Mesendoderm (in vitro differentiated cells): ENCODE results near the gene DTNB.
A peak's percentile ranks its signal among the peaks of the same experiment; 100 is the strongest.

Experiments used
- DNase-seq: peaks from one replicate; pipeline ENCODE4 v3.0.0; 2013
- H2AK5ac ChIP-seq: 2 replicates; pipeline ENCODE4 v1.6.1; 2013; ENCODE audit warnings: low read length, inconsistent platforms
- H2BK120ac ChIP-seq: 2 replicates; pipeline ENCODE4 v1.6.1; 2013; ENCODE audit warnings: low read depth, mild to moderate bottlenecking, low read length, moderate library complexity, mixed read lengths
- H2BK15ac ChIP-seq: replicated peaks from 2 replicates; pipeline ENCODE4 v1.6.1; 2013; ENCODE audit warnings: low read depth, mild to moderate bottlenecking, moderate library complexity
- H2BK5ac ChIP-seq: 2 replicates; pipeline ENCODE4 v1.6.1; 2013; ENCODE audit warnings: low read length, inconsistent platforms
- H3K18ac ChIP-seq: 2 replicates; pipeline ENCODE4 v1.6.1; 2013; ENCODE audit warnings: mild to moderate bottlenecking, low read length, mixed read lengths
- H3K23ac ChIP-seq: one replicate; pipeline ENCODE4 v1.6.1; 2013; ENCODE audit warnings: low read length
- H3K27ac ChIP-seq: 2 replicates; pipeline ENCODE4 v1.5.1; 2013; ENCODE audit warnings: low read depth, mild to moderate bottlenecking, inconsistent platforms, low read length, moderate library complexity
- H3K27me3 ChIP-seq: 2 replicates; pipeline ENCODE4 v1.6.1; 2013; ENCODE audit warnings: low read length, control low read depth, mild to moderate bottlenecking, inconsistent platforms; ENCODE audit not compliant: insufficient read depth, poor library complexity
- H3K36me3 ChIP-seq: 2 replicates; pipeline ENCODE4 v1.6.1; 2013; ENCODE audit warnings: low read length, inconsistent platforms; ENCODE audit not compliant: control insufficient read depth, insufficient read depth
- H3K4ac ChIP-seq: one replicate; pipeline ENCODE4 v1.6.1; 2013; ENCODE audit warnings: low read depth, mild to moderate bottlenecking, low read length, moderate library complexity
- H3K4me1 ChIP-seq: 2 replicates; pipeline ENCODE4 v1.6.1; 2013; ENCODE audit warnings: low read depth, low read length, inconsistent platforms; ENCODE audit not compliant: control insufficient read depth
- H3K4me2 ChIP-seq: 2 replicates; pipeline ENCODE4 v1.6.1; 2013; ENCODE audit warnings: low read length
- H3K4me3 ChIP-seq: 2 replicates; pipeline ENCODE4 v1.5.1; 2013; ENCODE audit warnings: mild to moderate bottlenecking, low read length
- H3K56ac ChIP-seq: one replicate; pipeline ENCODE4 v1.6.1; 2013; ENCODE audit warnings: low read length
- H3K79me1 ChIP-seq: 2 replicates; pipeline ENCODE4 v1.6.1; 2013; ENCODE audit warnings: low read length, inconsistent platforms
- H3K79me2 ChIP-seq: 2 replicates; pipeline ENCODE4 v1.6.1; 2013; ENCODE audit warnings: mild to moderate bottlenecking, low read length; ENCODE audit not compliant: control insufficient read depth, insufficient read depth
- H3K9ac ChIP-seq: 2 replicates; pipeline ENCODE4 v1.6.1; 2013; ENCODE audit warnings: low read length, inconsistent platforms
- H4K5ac ChIP-seq: one replicate; pipeline ENCODE4 v1.6.1; 2013; ENCODE audit warnings: low read length
- H4K8ac ChIP-seq: one replicate; pipeline ENCODE4 v1.6.1; 2013; ENCODE audit warnings: low read depth, mild to moderate bottlenecking, control low read depth, low read length, moderate library complexity
- WGBS: extraction: QIAGEN DNeasy Blood & Tissue Kit; methylation state at CpG from one replicate; pipeline ENCODE4 v1.1.7; 2013; ENCODE audit warnings: low lambda C conversion rate, missing lambda C conversion rate; ENCODE audit not compliant: insufficient coverage; ENCODE audit errors: extremely low coverage; 5-methylcytosine and 5-hydroxymethylcytosine counted together

Gene DTNB

DNA sequence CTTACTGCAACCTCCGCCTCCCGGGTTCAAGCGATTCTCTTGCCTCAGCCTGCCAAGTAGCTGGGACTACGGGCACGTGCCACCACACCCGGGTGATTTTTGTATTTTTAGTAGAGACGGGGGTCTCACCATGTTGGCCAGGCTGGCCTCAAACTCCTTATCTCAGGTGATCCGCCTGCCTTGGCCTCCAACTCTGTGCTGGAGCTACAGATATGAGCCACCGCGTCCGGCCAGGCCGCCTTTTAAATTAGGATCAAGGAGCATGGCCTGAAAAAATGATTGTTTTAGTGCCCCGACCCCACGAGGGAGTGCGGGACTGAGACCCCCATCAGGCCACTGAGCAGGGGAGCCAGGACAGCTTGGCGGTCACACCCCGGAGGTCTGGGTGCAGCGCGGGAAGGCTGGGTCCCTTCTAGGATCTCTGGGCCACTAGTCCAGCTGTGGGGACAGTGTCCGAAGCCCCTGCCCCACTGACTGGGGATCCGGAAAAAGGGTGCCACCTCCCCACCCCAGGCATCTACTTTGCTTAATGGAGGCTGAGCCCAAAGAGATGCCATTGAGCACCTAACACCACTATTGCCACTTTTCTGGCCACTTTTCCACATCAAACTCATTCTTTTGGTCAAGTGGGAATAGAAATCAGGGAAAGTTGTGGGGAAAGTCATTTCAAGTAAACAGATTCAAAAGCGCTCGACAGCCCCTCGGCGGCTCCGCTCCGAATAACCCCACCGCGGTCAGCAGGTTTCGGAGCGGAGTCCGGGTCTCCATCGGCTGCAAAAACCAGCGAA is 311.9 kb downstream of the DTNB start:
- DNase-seq, result no peak

DNA sequence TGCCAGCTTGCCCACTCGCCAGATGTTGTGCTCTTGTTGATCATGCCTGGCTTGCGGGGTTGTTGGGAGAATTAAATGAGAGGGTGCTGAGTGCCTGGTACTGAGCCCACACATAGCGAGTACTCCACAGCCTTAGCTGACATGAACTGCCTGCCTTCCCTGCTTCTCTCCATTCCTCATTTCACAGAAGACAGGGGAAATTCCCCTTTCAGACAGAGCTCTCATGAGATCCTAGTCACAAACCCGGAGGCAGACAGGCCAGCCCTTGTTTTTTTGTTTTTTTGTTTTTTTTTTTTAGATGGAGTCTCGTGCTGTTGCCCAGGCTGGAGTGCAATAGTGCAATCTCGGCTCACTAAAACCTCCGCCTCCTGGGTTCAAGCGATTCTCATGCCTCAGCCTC is 314.5 kb downstream of the DTNB start:
- H3K36me3 ChIP-seq, result no peaks in the 10 kb centered on the region
- no peak overlapping the region for H2BK5ac ChIP-seq
- H3K4ac ChIP-seq, result no peak overlapping the region
- H3K4me2 ChIP-seq, result no peak overlapping the region
- peaks cover 3% of the 10 kb centered on the region for H3K4me1 ChIP-seq
- no peaks in the 10 kb centered on the region for H3K79me1 ChIP-seq
- H3K56ac ChIP-seq, result no peak overlapping the region
- no peak overlapping the region for H3K18ac ChIP-seq
- H2BK15ac ChIP-seq, result no peak overlapping the region
- H2AK5ac ChIP-seq, result no peak overlapping the region
- H3K23ac ChIP-seq, result no peak overlapping the region
- no peak overlapping the region for H3K27ac ChIP-seq
- H3K9ac ChIP-seq, result no peak overlapping the region
- no peak overlapping the region for H2BK120ac ChIP-seq
- no peak overlapping the region for H4K5ac ChIP-seq
- H4K8ac ChIP-seq, result no peak overlapping the region
- H3K4me3 ChIP-seq, result no peak overlapping the region
- no CpG with 5 or more reads among the region's 8 CpGs for WGBS
- H3K27me3 ChIP-seq, result no peaks in the 10 kb centered on the region
- no peak for DNase-seq
- H3K79me2 ChIP-seq, result no peaks in the 10 kb centered on the region

More for the DNA sequence above, 311.9 kb downstream of the DTNB start:
- no peak overlapping the region for H4K5ac ChIP-seq
- no peak overlapping the region for H2BK15ac ChIP-seq
- no peaks in the 10 kb centered on the region for H3K27me3 ChIP-seq
- H3K36me3 ChIP-seq, result no peaks in the 10 kb centered on the region
- WGBS, result no CpG with 5 or more reads among the region's 34 CpGs
- H3K4me2 ChIP-seq, result peak overlapping the region; percentile 1
- H3K23ac ChIP-seq, result no peak overlapping the region
- H2BK120ac ChIP-seq, result no peak overlapping the region
- H3K27ac ChIP-seq, result no peak overlapping the region
- H3K4me3 ChIP-seq, result no peak overlapping the region
- no peaks in the 10 kb centered on the region for H3K79me2 ChIP-seq
- no peak overlapping the region for H4K8ac ChIP-seq
- no peak overlapping the region for H3K18ac ChIP-seq
- H2BK5ac ChIP-seq, result no peak overlapping the region
- no peak overlapping the region for H3K56ac ChIP-seq
- no peaks in the 10 kb centered on the region for H3K79me1 ChIP-seq
- peaks cover 3% of the 10 kb centered on the region for H3K4me1 ChIP-seq
- H2AK5ac ChIP-seq, result no peak overlapping the region
- H3K9ac ChIP-seq, result no peak overlapping the region
- no peak overlapping the region for H3K4ac ChIP-seq

DNA sequence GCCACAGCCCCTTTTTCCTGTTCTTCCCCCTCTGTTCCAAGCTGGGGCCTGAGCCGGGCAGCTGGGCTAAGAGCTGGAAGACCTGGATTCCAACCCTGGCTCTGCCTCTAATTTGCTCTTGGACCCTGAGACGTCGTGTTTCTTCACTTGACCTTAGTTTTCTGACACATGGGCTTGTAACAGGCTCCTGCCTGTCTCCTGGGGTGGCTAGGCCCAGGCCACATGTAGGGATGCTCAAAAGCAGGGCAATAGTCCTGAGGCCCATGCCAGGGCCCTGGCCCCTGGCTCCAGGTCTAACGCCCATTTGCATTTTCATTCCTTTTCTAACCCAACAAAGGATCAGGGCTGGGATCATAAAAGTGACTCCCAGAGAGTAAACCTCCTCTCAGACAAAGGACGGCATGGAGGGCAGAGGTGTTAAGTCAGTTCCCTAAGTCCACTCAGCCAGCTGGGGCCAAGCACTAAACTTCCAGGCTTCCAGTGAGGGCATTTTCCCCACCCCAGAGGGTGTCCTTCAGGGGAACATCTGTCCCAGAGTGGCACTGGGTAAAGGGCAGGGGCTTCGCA is 315.0 kb downstream of the DTNB start:
- no peak overlapping the region for H2AK5ac ChIP-seq
- no peak overlapping the region for H4K5ac ChIP-seq
- H2BK5ac ChIP-seq, result no peak overlapping the region
- H3K27ac ChIP-seq, result no peak overlapping the region
- no peak overlapping the region for H3K9ac ChIP-seq
- no CpG with 5 or more reads among the region's 6 CpGs for WGBS
- H3K4me1 ChIP-seq, result peaks cover 3% of the 10 kb centered on the region
- H3K79me2 ChIP-seq, result no peaks in the 10 kb centered on the region
- H3K36me3 ChIP-seq, result no peaks in the 10 kb centered on the region
- no peak overlapping the region for H2BK120ac ChIP-seq
- no peak for DNase-seq
- no peak overlapping the region for H2BK15ac ChIP-seq
- H3K4me2 ChIP-seq, result no peak overlapping the region
- H3K27me3 ChIP-seq, result no peaks in the 10 kb centered on the region
- no peak overlapping the region for H4K8ac ChIP-seq
- H3K56ac ChIP-seq, result no peak overlapping the region
- H3K79me1 ChIP-seq, result no peaks in the 10 kb centered on the region
- H3K4ac ChIP-seq, result no peak overlapping the region
- H3K18ac ChIP-seq, result no peak overlapping the region
- H3K23ac ChIP-seq, result no peak overlapping the region
- no peak overlapping the region for H3K4me3 ChIP-seq

DNA sequence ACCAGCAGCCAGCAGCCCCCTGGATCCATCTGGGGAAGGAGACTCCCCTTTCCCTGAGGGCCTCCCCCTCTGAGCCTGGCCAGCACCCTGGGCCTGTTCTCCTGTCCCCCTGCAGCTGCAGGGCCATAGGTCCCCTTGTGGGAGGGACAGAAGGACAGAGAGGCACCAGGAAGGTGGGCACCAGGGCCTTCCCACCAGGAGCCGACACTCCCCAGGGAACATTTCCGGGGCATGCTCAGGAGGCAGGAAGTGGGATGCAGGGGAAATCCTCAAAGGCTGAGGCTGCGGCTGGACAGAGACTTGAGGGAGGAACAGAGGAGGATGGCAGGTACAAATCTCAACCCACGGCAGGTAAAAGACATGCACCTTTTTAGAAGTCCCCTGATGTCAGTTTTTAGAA is 317.3 kb downstream of the DTNB start:
- no peak for DNase-seq
- Histone ChIP-seq H4K8ac (no peak overlapping the region), H3K56ac (peak overlapping the region; percentile 47), H3K23ac (no peak overlapping the region), H3K4ac (no peak overlapping the region), H2BK120ac (no peak overlapping the region), H3K79me1 (no peaks in the 10 kb centered on the region), H3K79me2 (no peaks in the 10 kb centered on the region), H3K36me3 (no peaks in the 10 kb centered on the region), H4K5ac (no peak overlapping the region), H3K9ac (no peak overlapping the region), H3K4me3 (no peak overlapping the region), H3K27ac (no peak overlapping the region), H2AK5ac (no peak overlapping the region), H3K4me2 (no peak overlapping the region), H3K4me1 (no peaks in the 10 kb centered on the region), H2BK5ac (no peak overlapping the region), H2BK15ac (no peak overlapping the region), H3K18ac (no peak overlapping the region), H3K27me3 (no peaks in the 10 kb centered on the region)
- WGBS, result no CpG with 5 or more reads among the region's 4 CpGs

DNA sequence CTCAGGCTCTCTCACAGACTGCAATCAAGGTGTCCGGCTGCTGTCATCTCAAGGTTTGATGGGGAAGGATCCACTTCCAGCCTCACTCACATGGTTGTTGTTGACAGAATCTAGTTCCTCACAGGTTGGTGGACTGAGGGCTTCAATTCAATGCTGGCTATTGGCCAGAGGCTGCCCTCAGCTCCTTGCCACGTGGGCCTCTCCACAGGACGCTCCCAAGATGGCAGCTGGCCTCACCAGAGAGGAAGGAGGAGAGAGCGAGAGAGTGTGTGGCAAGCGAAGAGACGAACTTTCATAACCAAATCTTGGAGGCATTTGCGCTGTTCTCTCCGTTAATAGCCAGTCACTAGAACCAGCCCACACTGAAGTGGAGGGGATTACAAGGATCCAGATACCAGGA is 318.1 kb downstream of the DTNB start:
- Histone ChIP-seq H3K79me1 (no peaks in the 10 kb centered on the region), H3K9ac (no peak overlapping the region), H3K56ac (no peak overlapping the region), H3K27ac (no peak overlapping the region), H3K4me2 (no peak overlapping the region), H3K23ac (no peak overlapping the region), H4K5ac (no peak overlapping the region), H3K4me3 (no peak overlapping the region), H3K4me1 (no peaks in the 10 kb centered on the region), H2BK15ac (no peak overlapping the region), H3K4ac (no peak overlapping the region), H3K79me2 (no peaks in the 10 kb centered on the region), H3K27me3 (no peaks in the 10 kb centered on the region), H2AK5ac (no peak overlapping the region), H4K8ac (no peak overlapping the region), H3K18ac (no peak overlapping the region), H2BK120ac (no peak overlapping the region), H2BK5ac (no peak overlapping the region), H3K36me3 (no peaks in the 10 kb centered on the region)
- no CpG with 5 or more reads among the region's 8 CpGs for WGBS
- DNase-seq, result no peak
